Measurements from ENCODE around the gene STAT3.
"Not testable (repeated sequence)": the region's sequence is repeated elsewhere in the genome, so short reads cannot be mapped to it uniquely, and the experiment has no call there.

STAT3 gene

DNA sequence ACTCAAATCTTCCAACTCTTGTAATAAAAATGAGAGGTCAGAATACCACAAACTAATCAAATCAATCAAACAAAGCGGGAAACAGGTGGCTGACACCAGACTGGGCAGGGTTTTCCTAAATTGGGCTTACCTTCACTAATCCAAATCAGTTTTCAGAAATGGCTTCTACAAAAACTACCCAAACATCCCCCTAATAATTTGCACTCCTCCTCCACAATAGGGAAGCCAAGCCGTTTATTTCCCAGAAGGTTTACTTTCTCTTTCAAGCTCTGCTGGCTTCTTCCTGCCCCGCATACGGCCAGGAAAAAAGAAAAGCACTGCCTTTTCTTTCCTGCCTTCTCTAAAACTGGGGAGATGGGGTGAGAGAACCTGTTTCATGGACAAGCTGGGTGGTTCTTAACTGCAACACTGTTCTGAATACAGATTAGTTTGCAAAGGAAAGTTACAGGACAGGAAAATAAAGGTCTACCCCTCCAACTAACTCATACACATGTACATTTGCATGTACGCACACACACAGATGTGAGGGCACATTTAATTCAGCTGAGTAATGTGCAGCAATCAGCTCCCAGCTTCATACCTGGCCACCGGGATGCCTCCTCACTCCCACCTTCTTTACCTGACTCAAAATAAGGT lies 9.2 kb downstream of the STAT3 start:
- DNase-seq: no peak

DNA sequence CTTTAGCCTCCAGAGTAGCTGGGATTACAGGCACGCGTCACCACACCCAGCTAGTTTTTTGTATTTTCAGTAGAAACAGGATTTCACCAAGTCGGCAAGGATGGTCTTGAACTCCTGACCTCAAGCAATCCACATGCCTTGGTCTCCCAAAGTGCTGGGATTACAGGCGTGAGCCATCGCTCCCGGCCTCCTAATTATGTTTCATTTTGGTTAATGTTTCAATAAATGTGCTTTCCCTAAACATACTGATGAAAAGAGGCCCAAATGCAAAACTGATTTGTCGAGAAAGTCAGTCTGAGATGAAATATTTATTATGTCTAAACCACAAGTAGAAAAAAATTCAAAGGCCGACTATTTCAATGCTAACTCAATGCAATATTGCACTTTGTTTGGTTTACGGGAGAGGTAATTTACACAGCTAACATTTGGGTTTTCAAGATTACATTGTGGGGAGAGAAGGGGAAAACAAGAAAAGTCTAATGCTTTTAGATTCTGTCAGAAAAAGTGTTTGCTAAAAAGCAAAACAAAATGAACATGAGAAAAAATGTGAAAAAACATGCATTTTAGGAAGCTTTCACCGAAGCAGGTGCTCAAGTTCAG lies 9.8 kb downstream of the STAT3 start:
- no peak for DNase-seq

DNA sequence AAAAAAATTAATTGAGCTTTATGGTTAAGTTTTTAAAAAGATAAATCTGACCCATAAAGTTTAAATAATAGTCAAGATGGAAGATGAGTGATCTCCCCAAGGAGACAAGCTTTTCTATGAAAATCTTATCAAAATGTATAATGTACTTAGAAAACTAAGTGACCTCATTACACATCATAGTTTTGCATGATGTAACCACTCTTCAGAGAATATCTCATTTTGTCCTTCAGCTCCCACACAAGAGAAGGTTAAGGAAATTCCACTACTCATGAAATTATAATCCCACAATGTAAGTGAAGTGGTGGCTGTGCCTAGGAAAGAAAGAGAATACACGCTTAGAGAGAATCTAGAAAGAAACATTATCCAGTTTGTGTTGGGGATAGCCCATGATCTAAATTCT lies 14.3 kb downstream of the STAT3 start:
- no peak for DNase-seq

DNA sequence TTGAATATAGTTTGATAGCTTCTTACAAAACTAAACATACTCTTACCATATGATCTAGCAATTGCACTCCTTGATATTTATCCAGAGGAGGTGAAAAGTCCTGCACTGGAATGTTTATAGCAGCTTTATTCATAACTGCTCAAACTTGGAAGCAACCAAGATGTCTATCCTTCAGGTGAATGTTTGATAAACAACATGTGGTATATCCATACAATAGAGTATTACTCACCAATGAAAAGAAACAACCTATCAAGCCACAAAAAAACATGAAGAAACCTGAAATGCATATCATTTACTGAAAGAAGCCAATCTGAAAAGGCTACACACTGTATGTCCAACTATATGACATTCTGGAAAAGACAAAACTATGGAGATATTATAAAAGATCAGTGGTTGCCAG lies 16.1 kb downstream of the STAT3 start:
- DNase-seq: no peak

DNA sequence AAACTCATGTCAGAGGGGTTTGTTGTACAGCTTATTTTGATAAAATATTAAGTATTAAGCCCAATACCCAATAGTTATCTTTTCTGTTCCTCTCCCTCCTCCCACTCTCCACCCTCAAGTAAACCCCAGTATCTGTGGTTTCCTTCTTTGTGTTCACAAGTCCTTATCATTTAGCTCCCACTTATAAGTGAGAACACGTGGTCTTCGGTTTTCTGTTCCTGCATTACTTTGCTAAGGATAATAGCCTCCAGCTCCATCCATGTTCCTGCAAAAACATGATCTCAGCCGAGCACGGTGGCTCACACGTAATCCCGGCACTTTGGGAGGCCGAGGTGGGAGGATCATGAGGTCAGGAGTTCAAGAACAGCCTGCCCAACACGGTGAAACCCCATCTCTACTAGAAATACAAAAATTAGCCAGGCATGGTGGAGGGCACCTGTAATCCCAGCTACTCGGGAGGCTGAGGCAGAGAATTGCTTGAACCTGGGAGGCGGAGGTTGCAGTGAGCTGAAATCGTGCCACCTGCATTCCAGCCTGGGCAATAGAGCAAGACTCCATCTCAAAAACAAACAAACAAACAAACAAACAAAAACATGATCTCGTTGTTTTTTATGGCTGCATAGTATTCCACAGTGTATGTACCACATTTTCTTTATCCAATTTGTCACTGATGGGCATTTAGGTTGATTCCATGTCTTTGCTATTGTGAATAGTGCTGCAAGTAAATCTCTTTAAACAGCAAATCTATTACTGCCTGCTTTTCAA lies 19.3 kb downstream of the STAT3 start:
- DNase-seq: not testable (repeated sequence)

DNA sequence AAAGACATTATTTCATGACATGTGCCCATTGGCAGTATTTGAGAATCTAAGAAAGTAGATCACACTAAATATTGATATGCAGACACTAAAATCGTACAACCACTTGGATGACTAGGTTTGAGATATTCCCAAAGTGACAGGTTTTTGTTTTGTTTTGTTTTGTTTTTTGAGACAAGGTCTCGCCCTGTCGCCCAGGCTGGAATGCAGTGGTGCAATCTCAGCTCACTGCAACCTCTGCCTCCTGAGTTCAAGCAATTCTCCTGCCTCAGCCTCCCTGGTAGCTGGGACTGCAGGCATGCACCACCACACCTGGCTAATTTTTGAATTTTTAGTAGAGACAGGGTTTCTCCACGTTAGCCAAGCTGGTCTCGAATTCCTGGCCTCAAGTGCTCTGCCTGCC lies 19.9 kb downstream of the STAT3 start:
- not testable (repeated sequence) for DNase-seq

DNA sequence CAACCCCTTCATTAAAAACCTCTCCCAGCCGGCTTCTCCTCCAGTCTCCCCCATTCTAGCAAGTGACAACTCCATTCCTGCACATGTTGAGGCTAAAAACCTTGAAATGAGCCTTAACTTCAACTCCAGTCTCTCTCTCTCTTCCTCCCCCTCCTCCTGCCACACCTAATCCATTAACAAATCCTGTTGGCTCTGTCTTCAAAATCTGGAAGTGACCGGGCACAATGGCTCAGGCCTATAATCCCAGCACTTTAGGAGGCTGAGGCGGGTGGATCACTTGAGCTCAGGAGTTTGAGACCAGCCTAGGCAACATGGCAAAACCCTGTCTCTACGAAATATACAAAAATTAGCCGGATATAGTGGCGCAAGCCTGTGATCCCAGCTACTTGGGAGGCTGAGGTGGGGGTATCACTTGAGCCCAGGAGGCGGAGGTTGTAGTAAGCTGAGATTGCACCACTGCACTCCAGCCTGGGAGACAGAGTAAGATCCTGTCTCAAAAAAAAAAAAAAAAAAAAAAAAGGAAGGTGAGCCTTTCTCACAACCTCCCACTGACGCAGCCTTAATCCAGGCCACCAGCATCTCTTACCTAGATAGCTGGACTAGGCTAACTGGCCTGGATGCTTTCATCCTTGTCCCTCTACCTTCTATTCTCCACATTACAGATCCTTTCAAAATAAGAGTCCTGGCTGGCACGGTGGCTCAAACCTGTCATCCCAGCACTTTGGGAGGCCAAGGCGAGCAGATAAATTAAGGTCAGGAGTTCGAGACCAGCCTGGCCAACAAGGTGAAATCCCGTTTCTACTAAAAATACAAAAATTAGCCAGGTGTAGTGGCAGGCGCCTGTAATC lies 21.8 kb downstream of the STAT3 start:
- DNase-seq: not testable (repeated sequence)

DNA sequence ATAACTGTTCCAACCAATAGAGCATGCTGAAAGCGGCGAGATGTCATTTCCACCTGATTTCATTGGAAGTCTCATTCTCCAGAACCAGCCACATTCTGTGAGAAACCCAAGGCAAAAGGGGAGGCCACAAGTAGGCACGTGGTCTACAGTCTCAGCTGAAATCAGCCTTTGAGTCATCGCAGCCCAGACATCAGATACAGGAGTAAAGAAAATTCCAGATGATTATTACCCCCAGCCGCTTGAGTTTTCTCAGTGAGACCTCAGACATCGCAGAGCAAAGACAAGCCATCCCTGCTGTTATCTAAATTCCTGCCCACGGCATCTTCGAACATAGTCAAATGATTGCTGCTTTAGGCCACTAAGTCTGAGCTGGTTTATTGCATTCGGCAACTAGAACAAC lies 23.1 kb downstream of the STAT3 start:
- no peak for DNase-seq

DNA sequence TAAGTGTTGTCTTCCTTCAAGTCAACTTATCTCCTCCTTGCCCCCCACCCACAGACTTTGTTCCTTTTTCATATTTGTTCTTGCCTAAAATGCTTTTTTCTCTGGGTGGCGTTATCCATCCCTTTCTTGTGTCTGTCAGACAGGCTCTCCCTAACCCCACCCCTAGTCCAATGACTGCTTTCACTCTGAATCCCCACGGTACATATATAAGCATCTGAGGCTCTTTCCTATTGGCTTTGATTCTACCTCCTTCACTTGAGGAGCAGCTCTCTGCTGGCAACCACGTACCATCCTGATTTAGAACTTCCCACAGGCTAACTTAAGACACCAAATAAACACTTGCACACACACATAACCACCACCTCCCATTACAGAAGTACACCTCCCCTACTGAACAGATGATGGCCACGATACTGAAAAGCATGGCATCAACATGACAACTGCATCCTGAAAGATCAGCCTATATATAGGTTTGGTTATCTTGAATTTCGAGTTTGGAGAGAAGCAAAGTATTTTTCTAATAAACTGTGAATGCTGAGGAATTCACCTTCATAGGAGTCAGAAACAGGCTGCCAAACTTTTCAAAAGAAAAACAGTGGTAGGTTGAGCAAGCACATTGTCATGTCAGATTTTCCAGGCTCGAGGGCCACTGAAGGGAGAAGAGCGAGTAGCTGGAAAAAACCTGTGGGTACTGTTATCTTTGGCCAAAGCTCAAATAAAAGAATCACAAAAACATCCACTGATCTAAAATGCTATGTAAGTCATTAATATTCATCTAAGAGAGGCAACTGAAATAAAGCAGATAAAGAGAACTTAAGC lies 24.3 kb downstream of the STAT3 start:
- DNase-seq: no peak

DNA sequence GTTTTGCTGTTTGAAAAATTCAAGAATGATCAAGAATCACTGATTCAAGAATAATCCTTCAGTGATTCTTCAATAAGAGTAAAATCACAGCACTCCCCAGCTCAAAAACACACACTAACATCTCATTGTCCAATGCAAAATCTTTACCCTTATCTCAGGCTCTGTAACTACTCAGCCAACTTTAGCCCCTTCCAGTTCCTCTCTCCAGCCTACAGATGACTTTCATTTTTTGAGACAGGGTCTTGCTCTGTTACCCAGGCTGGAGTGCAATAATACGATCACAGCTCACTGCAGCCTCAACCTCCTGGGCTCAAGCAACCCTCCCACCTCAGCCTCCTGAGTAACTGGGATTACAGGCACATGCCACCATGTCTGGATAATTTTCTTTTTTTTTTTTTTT lies 25.0 kb downstream of the STAT3 start:
- no peak for DNase-seq

DNA sequence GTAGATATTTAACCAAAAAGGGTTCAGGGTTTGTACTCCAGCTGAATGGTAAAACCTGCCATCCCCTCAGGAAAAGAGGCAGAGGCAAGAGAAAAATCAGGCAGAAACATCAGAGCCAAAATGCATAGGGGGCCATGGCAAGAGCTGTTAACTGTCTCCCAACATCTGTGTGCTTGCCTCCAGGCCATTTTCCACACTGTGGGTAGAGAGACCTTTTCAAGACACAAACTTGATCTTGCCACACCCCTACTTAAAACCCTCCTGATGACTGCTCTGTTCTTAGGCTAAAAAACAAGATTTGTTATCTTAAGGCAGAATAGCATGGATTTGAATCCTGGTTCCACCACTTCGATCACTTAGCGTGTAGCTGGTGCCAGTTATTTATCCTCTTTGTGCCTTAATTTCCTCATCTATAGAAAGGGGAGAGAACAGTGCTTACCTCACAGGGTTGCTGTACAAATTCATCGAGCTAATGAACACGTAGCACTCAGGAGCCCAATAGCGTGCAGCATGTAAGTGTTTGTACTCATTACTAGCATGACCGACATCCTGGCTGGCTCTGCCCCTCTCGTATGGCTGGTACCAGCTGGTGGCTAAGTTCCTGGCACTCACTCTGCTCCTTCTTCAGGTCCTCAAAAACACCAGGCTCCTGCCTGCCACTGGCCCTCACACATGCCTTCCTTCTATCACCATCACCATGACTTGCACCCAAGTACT lies 25.8 kb downstream of the STAT3 start:
- DNase-seq: no peak

DNA sequence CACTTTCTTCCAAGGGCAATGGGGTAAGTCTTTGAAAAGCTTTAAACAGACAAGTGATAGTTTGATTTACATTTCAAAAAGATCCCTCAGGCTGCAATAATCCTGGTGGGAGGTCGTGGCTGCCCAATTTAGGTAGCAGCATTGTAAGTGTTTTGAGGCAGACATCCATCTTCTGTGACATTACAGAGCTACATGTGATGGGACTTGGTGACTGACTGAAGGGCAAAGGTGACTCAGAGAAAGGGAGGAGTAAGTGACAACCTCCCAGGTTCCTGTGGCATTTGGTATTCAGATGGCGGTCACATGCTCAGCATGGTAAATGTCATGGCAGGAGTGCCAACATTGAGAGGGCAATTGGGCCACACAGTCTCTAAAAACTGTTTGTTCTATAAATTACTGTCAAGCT lies 26.5 kb downstream of the STAT3 start:
- no peak for DNase-seq

DNA sequence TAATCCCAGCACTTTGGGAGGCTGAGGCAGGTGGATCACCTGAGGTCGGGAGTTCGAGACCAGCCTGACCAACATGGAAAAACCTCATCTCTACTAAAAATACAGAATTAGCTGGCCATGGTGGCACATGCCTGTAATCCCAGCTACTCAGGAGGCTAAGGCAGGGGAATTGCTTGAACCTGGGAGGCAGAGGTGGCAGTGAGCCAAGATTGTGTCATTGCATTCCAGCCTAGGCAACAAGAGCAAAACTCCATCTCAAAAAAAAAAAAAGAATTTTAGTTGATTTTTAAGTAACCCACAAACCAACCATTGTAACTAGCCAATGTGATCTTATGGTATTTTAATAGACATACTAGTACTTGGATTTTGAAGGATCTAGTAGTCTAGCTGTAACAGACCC lies 27.9 kb downstream of the STAT3 start:
- DNase-seq: not testable (repeated sequence)

DNA sequence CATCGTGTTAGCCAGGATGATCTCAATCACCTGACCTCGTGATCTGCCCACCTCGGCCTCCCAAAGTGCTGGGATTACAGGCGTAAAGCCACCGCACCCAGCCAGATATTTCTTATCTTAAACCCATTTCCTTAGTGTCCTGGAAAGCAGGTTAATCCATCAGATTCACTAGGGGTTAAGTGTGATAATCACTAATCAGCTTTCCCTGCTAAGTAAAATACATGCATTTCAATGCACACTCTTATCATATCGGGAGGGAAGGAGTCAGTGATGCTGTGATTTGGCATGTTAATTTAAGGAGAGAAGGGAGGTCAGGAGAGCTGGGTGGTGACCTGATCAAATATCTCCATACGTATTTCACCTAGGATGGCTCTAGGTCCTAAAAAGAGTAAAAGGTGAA lies 29.1 kb downstream of the STAT3 start:
- DNase-seq: no peak

DNA sequence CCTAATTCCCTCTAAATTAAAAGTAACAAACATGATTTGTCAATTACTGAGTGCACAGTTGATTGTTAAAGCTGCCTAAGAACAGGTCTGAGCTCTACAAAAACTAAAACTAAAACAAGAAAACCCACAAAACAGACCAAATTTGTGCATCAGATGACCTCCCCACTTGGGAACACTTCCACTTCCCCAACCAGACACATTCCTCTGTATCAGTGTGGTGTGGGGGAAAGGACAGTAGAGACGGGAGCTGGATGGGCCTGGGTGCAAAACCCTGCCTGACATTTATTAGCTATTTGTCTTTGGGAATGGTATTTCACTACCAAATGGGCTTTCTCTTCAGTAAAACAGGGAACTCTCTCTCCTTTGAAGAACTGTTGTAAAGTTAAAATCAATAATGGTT lies 29.8 kb downstream of the STAT3 start:
- DNase-seq: no peak

DNA sequence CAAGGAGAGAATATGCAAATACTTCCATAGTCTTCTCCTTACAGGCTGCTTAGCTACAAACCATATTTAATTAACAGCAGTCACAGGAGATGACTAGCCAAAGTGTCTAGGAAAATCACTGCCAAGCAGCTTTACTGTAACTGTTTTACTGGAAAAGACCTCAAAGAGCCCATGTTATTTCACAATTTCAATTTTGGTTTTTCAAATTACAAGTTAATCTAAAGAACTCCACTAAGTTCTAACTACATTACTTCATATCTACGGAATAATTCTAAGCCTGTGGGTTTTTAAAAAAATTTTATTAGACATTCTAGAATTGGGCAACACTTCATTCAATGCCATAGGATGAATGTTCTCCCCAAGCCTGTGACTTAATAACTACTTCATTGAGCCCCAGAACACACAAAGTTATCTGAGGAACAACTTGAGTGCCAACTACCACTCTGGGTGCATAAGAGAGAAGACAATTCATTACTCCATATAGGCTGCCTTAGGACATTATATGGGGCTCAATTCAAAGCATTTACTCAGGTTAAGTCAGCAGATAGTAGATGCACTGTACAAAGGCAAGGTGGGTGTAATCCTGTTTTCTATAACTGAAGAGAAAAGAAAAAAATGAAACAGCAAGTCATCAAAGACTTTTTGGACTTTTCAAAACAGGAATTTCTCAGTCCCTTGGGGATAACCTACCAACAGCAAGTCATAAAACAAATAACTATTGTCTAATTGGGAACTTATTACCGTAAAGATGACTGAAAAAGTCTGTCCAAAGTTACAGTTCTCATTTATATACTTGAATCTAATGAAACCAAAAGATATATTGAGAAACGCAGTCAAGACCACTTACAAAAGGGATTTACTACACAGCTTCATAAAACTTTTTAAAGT lies 33.0 kb downstream of the STAT3 start:
- DNase-seq: no peak

DNA sequence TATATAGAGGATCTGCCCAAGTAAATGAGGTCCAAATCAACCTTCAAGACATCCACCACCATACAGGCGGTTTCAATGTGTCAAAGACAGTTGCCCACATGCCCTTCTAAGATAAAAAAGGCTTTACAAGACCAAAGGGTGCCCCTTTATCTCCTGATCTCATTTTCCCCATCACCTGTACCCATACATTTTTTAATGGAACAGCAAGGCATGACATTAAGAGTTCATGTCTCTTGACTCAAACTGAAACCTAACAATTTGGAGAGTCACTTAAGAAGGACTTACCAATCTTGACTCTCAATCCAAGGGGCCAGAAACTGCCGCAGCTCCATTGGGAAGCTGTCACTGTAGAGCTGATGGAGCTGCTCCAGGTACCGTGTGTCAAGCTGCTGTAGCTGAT lies 40.1 kb downstream of the STAT3 start:
- DNase-seq: no peak

DNA sequence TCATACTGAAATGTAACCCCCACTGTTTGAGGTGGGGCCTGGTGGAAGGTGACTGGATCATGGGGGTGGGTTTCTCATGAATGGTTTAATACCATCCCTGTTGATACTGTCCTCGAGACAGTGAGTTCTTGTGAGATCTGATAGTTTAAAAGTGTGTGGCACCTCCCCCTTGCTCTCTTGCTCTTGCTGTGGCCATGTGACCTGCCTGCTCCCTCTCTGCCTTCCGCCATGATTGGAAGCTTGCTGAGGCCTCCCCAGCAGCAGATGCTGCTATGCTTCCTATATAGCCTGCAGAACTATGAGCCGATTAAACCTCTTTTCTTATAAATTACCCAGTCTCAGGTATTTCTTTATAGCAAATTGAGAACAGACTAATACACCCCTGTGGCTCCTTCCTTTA lies 40.6 kb downstream of the STAT3 start:
- no peak for DNase-seq

DNA sequence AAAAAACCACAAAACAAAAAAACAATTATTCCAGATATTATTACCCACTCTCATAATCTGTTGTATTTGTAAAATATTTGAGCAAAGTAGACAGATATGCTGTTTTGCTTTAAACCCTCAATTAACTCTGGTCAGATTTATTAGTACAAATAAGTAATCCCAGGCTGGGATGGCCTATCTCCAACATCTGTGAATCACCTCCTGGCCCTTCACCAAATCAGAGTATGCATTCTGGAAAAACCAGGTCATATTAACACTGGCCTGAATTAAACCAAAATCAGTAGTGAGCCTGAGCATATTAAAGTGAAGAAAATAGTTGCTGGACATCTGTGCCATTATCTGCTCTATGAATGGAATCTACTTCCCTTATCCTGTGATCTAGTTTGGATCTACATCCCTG lies 41.0 kb downstream of the STAT3 start:
- no peak for DNase-seq

DNA sequence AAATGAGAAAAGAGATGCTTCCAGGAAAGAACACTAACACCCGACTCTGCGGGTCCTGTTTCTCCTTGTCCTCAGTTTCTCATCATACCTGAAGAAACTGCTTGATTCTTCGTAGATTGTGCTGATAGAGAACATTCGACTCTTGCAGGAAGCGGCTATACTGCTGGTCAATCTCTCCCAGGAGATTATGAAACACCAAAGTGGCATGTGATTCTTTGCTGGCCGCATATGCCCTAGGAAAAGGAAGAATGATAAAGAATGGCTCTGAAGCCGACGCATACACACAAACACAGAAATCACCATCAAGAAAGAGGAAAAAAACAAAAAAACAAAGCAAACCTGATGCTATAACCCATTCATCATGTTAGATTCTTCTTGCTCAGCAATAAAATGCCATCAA lies 41.8 kb downstream of the STAT3 start:
- no peak for DNase-seq

Data from 8988T (cell line).